Endothelial cell of umbilical vein (primary cell): ENCODE results near the gene PDE4B. TPM values are rescaled to one million over a fixed set of nuclear protein-coding genes. Genes with fewer than 3 reads are reported as not detected.

ENCODE experiments used
- BruUV-seq: library from RNA; stranded (reverse); fragments of 400-500 nt; replicated peaks from 2 replicates; lab custom pipeline; 2021; lab: Mats Ljungman, UMichigan
- CTCF ChIA-PET: fragments of 300-600, 350-600 bp; sonication (Branson Sonifier 250); formaldehyde crosslinking; loops from one replicate; lab custom pipeline; 2021; ENCODE audit warnings: antibody characterized with exemption, inconsistent platforms; lab: Charles Lee
- POLR2A ChIA-PET: fragments of 300-600, 350-600 bp; sonication (Branson Sonifier 250); formaldehyde crosslinking; loops from one replicate; lab custom pipeline; 2021; ENCODE audit warnings: antibody characterized with exemption, inconsistent platforms; lab: Charles Lee
- DNase-seq: peaks from one replicate; pipeline ENCODE4 v3.0.0-alpha.2; 2011; ENCODE audit warnings: low read depth, low spot score
- FAIRE-seq: peaks from 2 replicates; lab custom pipeline; 2011; peaks lifted over from hg19 to GRCh38; lab: Jason Lieb, UNC
- H2AFZ ChIP-seq: 2 replicates; pipeline ENCODE4 v1.6.0; 2012; ENCODE audit warnings: low read depth, low read length, control low read depth, inconsistent platforms
- H3K27ac ChIP-seq: 2 replicates; pipeline ENCODE4 v1.5.1; 2011; ENCODE audit warnings: low read depth, mild to moderate bottlenecking, control low read depth, low read length, moderate library complexity; ENCODE audit not compliant: insufficient read depth
- H3K27me3 ChIP-seq, 2 experiments: 2 replicates each; pipeline versions ENCODE4 v1.6.0 to v1.6.1; 2011; ENCODE audit warnings: low read length in 2 of 2, mixed read lengths in 1 of 2; ENCODE audit not compliant: control insufficient read depth in 2 of 2, insufficient read depth in 2 of 2
- H3K36me3 ChIP-seq, 2 experiments: 2 replicates in 1 of 2; 3 replicates in 1 of 2; pipeline ENCODE4 v1.5.1; 2011; ENCODE audit warnings: low read length in 2 of 2, mild to moderate bottlenecking in 1 of 2, moderate library complexity in 1 of 2; ENCODE audit not compliant: control insufficient read depth in 2 of 2, insufficient read depth in 2 of 2; ENCODE audit errors: extremely low read depth in 1 of 2
- H3K4me1 ChIP-seq: 3 replicates; pipeline ENCODE4 v1.5.1; 2011; ENCODE audit warnings: mild to moderate bottlenecking, low read length; ENCODE audit not compliant: control insufficient read depth, insufficient read depth; ENCODE audit errors: extremely low read depth
- H3K4me2 ChIP-seq: 2 replicates; pipeline ENCODE4 v1.6.1; 2011; ENCODE audit warnings: low read length, control low read depth, mixed read lengths; ENCODE audit not compliant: insufficient read depth
- H3K4me3 ChIP-seq, 3 experiments: fragments of 200-600 bp in 1 of 3; sonication (generic), shearing (Covaris generic) in 1 of 3; replicated peaks in 1 of 3; 2 replicates each; pipeline ENCODE4 v1.5.1; 2011 to 2016; ENCODE audit warnings: control low read depth in 3 of 3, low read length in 3 of 3, mild to moderate bottlenecking in 2 of 3, inconsistent platforms in 1 of 3, low read depth in 1 of 3, moderate library complexity in 1 of 3; ENCODE audit not compliant: insufficient read depth in 1 of 3
- H3K79me2 ChIP-seq: 2 replicates; pipeline ENCODE4 v1.6.0; 2012; ENCODE audit warnings: low read length, inconsistent platforms; ENCODE audit not compliant: control insufficient read depth, insufficient read depth
- H3K9ac ChIP-seq: replicated peaks from 2 replicates; pipeline ENCODE3; 2011; ENCODE audit warnings: low read length, control low read depth; ENCODE audit not compliant: insufficient read depth; ENCODE audit errors: extremely low read depth
- H3K9me1 ChIP-seq: replicated peaks from 3 replicates; pipeline ENCODE4 v1.6.0; 2011; ENCODE audit warnings: mild to moderate bottlenecking, low read length; ENCODE audit not compliant: control insufficient read depth, insufficient read depth; ENCODE audit errors: extremely low read depth
- H3K9me3 ChIP-seq: replicated peaks from 2 replicates; pipeline ENCODE4 v1.5.1; 2012; ENCODE audit warnings: low read length, inconsistent platforms; ENCODE audit not compliant: control insufficient read depth, insufficient read depth
- H4K20me1 ChIP-seq: replicated peaks from 2 replicates; pipeline ENCODE3; 2011; ENCODE audit warnings: mild to moderate bottlenecking, low read length; ENCODE audit not compliant: control insufficient read depth, insufficient read depth; ENCODE audit errors: extremely low read depth
- EZH2 ChIP-seq: IDR thresholded peaks from 2 replicates; pipeline ENCODE4 v1.6.1; 2012; ENCODE audit warnings: borderline replicate concordance, low read depth, mild to moderate bottlenecking, moderate library complexity, low read length, inconsistent platforms; ENCODE audit not compliant: severe bottlenecking
- FOS ChIP-seq: IDR thresholded peaks from 2 replicates; pipeline ENCODE4 v1.6.1; 2011; ENCODE audit warnings: mild to moderate bottlenecking, low read length, moderate library complexity, borderline replicate concordance; ENCODE audit not compliant: insufficient read depth
- GATA2 ChIP-seq: IDR thresholded peaks from 2 replicates; pipeline ENCODE4 v1.7.0; 2011; ENCODE audit warnings: low read depth, mild to moderate bottlenecking, moderate library complexity, mixed read lengths, low read length; ENCODE audit not compliant: insufficient read length, insufficient read depth
- JUN ChIP-seq: IDR thresholded peaks from 2 replicates; pipeline ENCODE4 v1.6.1; 2011; ENCODE audit warnings: borderline replicate concordance, low read depth; ENCODE audit not compliant: insufficient read length, insufficient read depth
- MYC ChIP-seq: IDR thresholded peaks from one replicate; pipeline ENCODE4 v1.6.1; 2011; ENCODE audit warnings: mild to moderate bottlenecking, low read depth, low read length
- POLR2A ChIP-seq: IDR thresholded peaks from 2 replicates; pipeline ENCODE4 v1.6.1; 2012; ENCODE audit warnings: low read depth, mild to moderate bottlenecking, control low read depth, low read length
- POLR2AphosphoS5 ChIP-seq: IDR thresholded peaks from 2 replicates; pipeline ENCODE4 v1.6.1; 2012; ENCODE audit warnings: low read depth, mild to moderate bottlenecking, control low read depth, low read length, moderate library complexity; ENCODE audit not compliant: insufficient read depth
- dilution Hi-C: fragments of 300-500 bp; cut with MboI; formaldehyde crosslinking; loops from one replicate; pipeline ENCODE4 v1.15.0; 2019; ENCODE audit warnings: low sequenced_read_pairs; ENCODE audit not compliant: extremely low pct_ligation_motif_present
- intact Hi-C: fragments of 100-400 bp; cut with micrococcal nuclease; formaldehyde crosslinking; loops from one replicate; pipeline ENCODE4 v1.10.0; 2022
- polyA plus RNA-seq, 4 experiments: library from polyadenylated mRNA; depleted of rRNA in 3 of 4; stranded (reverse) in 3 of 4; unstranded in 1 of 4; fragments of >200 nt; gene quantifications; 2 replicates each; pipeline versions ENCODE4 v1.2.1 to v1.2.3, GENCODE V29; 2011 to 2012; ENCODE audit warnings: missing spikeins in 1 of 4
- total RNA-seq: library from RNA; stranded (reverse); gene quantifications from 2 replicates; pipeline ENCODE4 v1.2.3, GENCODE V29; 2021
- TF ChIP-seq, protein P1 (sequence below), 2 donors: IDR thresholded peaks; 1 replicate in 1 of 2; 2 replicates in 1 of 2; pipeline ENCODE4 v1.5.1; 2011; ENCODE audit warnings: low read length in 2 of 2, mild to moderate bottlenecking in 2 of 2, moderate library complexity in 2 of 2, control low read depth in 1 of 2, inconsistent platforms in 1 of 2, low read depth in 1 of 2; ENCODE audit not compliant: insufficient read depth in 1 of 2; ENCODE audit errors: extremely low read depth in 1 of 2
- TF ChIP-seq, protein P2 (sequence below): IDR thresholded peaks from 2 replicates; pipeline ENCODE4 v1.6.1; 2011; ENCODE audit not compliant: insufficient read depth, insufficient read length

PDE4B gene
- total and polyA plus RNA-seq, 2 donors (not counting 3 experiments of a cell fraction or from before 2014, with no cell fraction given) = 63.5 to 69.8 TPM

DNA sequence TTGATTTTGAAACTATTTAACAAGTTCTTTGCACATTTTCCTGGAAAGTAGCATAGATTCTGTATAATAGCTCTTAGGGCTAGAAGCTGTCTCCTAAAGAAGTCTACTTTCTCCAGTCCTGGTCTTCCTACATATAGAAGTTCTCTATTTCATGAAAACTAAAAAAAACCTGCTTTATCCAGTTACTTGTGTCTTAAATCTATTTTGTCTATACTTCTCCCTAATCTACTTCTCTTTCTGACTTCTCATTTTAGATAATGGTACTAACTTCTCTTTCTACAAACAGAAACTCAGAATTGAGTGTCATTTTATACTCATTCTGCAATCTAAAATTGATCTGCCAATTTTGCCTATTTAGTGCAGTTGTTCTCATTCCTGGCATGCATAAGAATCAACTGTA is 28.7 kb downstream of the PDE4B start:
- H2AFZ ChIP-seq = no peak overlapping the region
- BruUV-seq = no TSS peak
- POLR2A ChIA-PET = no interaction called here
- no peak overlapping the region for H3K4me3 ChIP-seq
- H4K20me1 ChIP-seq = no peaks in the 10 kb centered on the region
- H3K4me2 ChIP-seq = no peak overlapping the region
- H3K36me3 ChIP-seq = no peaks in the 10 kb centered on the region
- dilution Hi-C loops (no loop called here), intact Hi-C loops (no loop called here)
- no peak for DNase-seq
- no peak for FAIRE-seq
- peaks cover 2% of the 10 kb centered on the region for H3K9me1 ChIP-seq
- CTCF ChIA-PET = interaction anchor here (0.9 kb wide), 1 partner anchor 47 kb away, joined by 3 read pairs; no protein-coding TSS in a partner anchor
- no peaks in the 10 kb centered on the region for H3K27me3 ChIP-seq
- no peak overlapping the region for H3K27ac ChIP-seq
- H3K9ac ChIP-seq = no peak overlapping the region
- no peaks in the 10 kb centered on the region for H3K9me3 ChIP-seq
- TF ChIP-seq GATA2 (no peak), MYC (no peak), JUN (no peak), POLR2AphosphoS5 (no peak), FOS (no peak), EZH2 (no peak), POLR2A (no peak)
- TF ChIP-seq, protein P1, sequence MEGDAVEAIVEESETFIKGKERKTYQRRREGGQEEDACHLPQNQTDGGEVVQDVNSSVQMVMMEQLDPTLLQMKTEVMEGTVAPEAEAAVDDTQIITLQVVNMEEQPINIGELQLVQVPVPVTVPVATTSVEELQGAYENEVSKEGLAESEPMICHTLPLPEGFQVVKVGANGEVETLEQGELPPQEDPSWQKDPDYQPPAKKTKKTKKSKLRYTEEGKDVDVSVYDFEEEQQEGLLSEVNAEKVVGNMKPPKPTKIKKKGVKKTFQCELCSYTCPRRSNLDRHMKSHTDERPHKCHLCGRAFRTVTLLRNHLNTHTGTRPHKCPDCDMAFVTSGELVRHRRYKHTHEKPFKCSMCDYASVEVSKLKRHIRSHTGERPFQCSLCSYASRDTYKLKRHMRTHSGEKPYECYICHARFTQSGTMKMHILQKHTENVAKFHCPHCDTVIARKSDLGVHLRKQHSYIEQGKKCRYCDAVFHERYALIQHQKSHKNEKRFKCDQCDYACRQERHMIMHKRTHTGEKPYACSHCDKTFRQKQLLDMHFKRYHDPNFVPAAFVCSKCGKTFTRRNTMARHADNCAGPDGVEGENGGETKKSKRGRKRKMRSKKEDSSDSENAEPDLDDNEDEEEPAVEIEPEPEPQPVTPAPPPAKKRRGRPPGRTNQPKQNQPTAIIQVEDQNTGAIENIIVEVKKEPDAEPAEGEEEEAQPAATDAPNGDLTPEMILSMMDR (IDR thresholded peaks at IDR 0.05; ENCODE audit: extremely low read depth in 1 of 2, insufficient read depth in 1 of 2, low read depth in 1 of 2, low read length in 2 of 2) = no peak
- TF ChIP-seq, protein P2, sequence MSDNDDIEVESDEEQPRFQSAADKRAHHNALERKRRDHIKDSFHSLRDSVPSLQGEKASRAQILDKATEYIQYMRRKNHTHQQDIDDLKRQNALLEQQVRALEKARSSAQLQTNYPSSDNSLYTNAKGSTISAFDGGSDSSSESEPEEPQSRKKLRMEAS = no peak
- no peaks in the 10 kb centered on the region for H3K4me1 ChIP-seq
- H3K79me2 ChIP-seq = no peaks in the 10 kb centered on the region
